Measurements from ENCODE around the gene TXLNB. TPM values are rescaled to one million over a fixed set of nuclear protein-coding genes. Genes with fewer than 3 reads are reported as not detected.

TXLNB gene
- polyA plus RNA-seq, 2 of the 4 experiments (the other 2 are of a cell fraction), result not detected

- ATAC-seq (no peak), DNase-seq (ENCODE audit: low read depth in 1 of 2, low spot score in 1 of 2) (no peak), FAIRE-seq (no peak)
- Histone ChIP-seq H3K9me3 (no peaks in the 10 kb centered on the region), H3K4me3 (no peak overlapping the region), H3K27ac (no peak overlapping the region), H3K4me2 (no peak overlapping the region), H3K4me1 (no peaks in the 10 kb centered on the region)
- ChIA-PET POLR2A (no interaction called here), CTCF (no interaction called here)
- TF ChIP-seq HOXB13 (CRISPR knock-in tag; IDR thresholded peaks at IDR 0.05; ENCODE audit: low read depth) (no peak), TP53 (CRISPR knock-in tag; IDR thresholded peaks at IDR 0.05) (no peak), EHF (CRISPR knock-in tag; IDR thresholded peaks at IDR 0.05) (no peak), CBX8 (IDR thresholded peaks at IDR 0.05) (no peak), CTCF (IDR thresholded peaks at IDR 0.05) (no peak), RAD21 (conservative IDR thresholded peaks at IDR 0.05 in 1 of 2, IDR thresholded peaks at IDR 0.05 in 1 of 2) (no peak), POLR2AphosphoS2 (conservative IDR thresholded peaks at IDR 0.05; ENCODE audit: low read length) (no peak), SREBF2 (IDR thresholded peaks at IDR 0.05) (no peak), MAFK (IDR thresholded peaks at IDR 0.05; ENCODE audit: partially characterized antibody) (no peak)
- WGBS (ENCODE audit: missing lambda C conversion rate), result 67% methylated on average over 10 of the region's 10 CpGs
Observed at GRCh38 chr6:139239064-139239463, 52.7 kb downstream of the TXLNB start.

- ATAC-seq (no peak), FAIRE-seq (no peak), DNase-seq (ENCODE audit: low read depth in 1 of 2, low spot score in 1 of 2) (no peak)
- CTCF ChIA-PET, result no interaction called here
- TF ChIP-seq HEYL (CRISPR knock-in tag; IDR thresholded peaks at IDR 0.05), result no peak
- TF ChIP-seq ELK1 (IDR thresholded peaks at IDR 0.05; ENCODE audit: low read depth, low read length), result no peak
- TF ChIP-seq E2F6 (IDR thresholded peaks at IDR 0.05; ENCODE audit: borderline replicate concordance, low read depth), result no peak
- no peak for TF ChIP-seq POLR2AphosphoS2 (conservative IDR thresholded peaks at IDR 0.05; ENCODE audit: low read length)
- TF ChIP-seq EHMT2 (IDR thresholded peaks at IDR 0.05; ENCODE audit: low read depth), result no peak
- TF ChIP-seq NFE2L2 (conservative IDR thresholded peaks at IDR 0.05; ENCODE audit: low read length), result no peak
- no peak for TF ChIP-seq MYC (IDR thresholded peaks at IDR 0.05; ENCODE audit: borderline replicate concordance, low read length)
- Histone ChIP-seq H3K4me3 (no peak overlapping the region), H3K27ac (no peak overlapping the region), H3K9me3 (no peaks in the 10 kb centered on the region), H3K4me1 (no peaks in the 10 kb centered on the region), H3K4me2 (no peak overlapping the region)
- WGBS (ENCODE audit: missing lambda C conversion rate), result 19% methylated on average over 3 of the region's 5 CpGs
- POLR2A ChIA-PET, result no interaction called here
Observed at GRCh38 chr6:139236105-139236504, 55.7 kb downstream of the TXLNB start.

- no peaks in the 10 kb centered on the region for H3K9me3 ChIP-seq
- H3K27ac ChIP-seq, result no peak overlapping the region
- DNase-seq (ENCODE audit: low read depth in 1 of 2, low spot score in 1 of 2) (no peak), FAIRE-seq (no peak), ATAC-seq (no peak)
- ChIA-PET POLR2A (no interaction called here), CTCF (no interaction called here)
- no peaks in the 10 kb centered on the region for H3K4me1 ChIP-seq
- H3K4me3 ChIP-seq, result no peak overlapping the region
- TF ChIP-seq HOXA7 (CRISPR knock-in tag; IDR thresholded peaks at IDR 0.05), result no peak
- TF ChIP-seq ZSCAN20 (CRISPR knock-in tag; IDR thresholded peaks at IDR 0.05), result no peak
- TF ChIP-seq RARB (CRISPR knock-in tag; IDR thresholded peaks at IDR 0.05), result no peak
- no peak for TF ChIP-seq ZNF302 (CRISPR knock-in tag; IDR thresholded peaks at IDR 0.05)
- no peak for TF ChIP-seq EP300 (IDR thresholded peaks at IDR 0.05)
- TF ChIP-seq EHF (CRISPR knock-in tag; IDR thresholded peaks at IDR 0.05), result no peak
- no peak for TF ChIP-seq HDAC2 (IDR thresholded peaks at IDR 0.05)
- no peak for TF ChIP-seq CBX2 (IDR thresholded peaks at IDR 0.05; ENCODE audit: borderline replicate concordance, low read depth)
- TF ChIP-seq CBX8 (IDR thresholded peaks at IDR 0.05), result no peak
- TF ChIP-seq CEBPB (IDR thresholded peaks at IDR 0.05), result no peak
- TF ChIP-seq MYC (IDR thresholded peaks at IDR 0.05; ENCODE audit: borderline replicate concordance, low read length), result no peak
- H3K4me2 ChIP-seq, result no peak overlapping the region
- 56% methylated on average over 12 of the region's 12 CpGs for WGBS (ENCODE audit: missing lambda C conversion rate)
Observed at GRCh38 chr6:139235661-139236060, 56.1 kb downstream of the TXLNB start.

Measured in A549 (cell line).